Fibroblast of lung (primary cell): Measurements from ENCODE around the gene PLAAT4.

Experiments used
- CTCF ChIP-seq, 2 donors: IDR thresholded peaks in 1 of 2; conservative IDR thresholded peaks in 1 of 2; 1 replicate in 1 of 2; 2 replicates in 1 of 2; pipeline ENCODE4 v1.5.1; 2011 to 2012; ENCODE audit warnings: low read length in 2 of 2, control low read depth in 1 of 2, inconsistent platforms in 1 of 2, low read depth in 1 of 2, mild to moderate bottlenecking in 1 of 2
- EZH2 ChIP-seq: IDR thresholded peaks from 2 replicates; pipeline ENCODE4 v1.5.1; 2012; ENCODE audit warnings: low read length, control low read depth, mild to moderate bottlenecking; ENCODE audit errors: missing control alignments

- TF ChIP-seq CTCF (conservative IDR thresholded peaks at IDR 0.05 in 1 of 2, IDR thresholded peaks at IDR 0.05 in 1 of 2; ENCODE audit: low read depth in 1 of 2, low read length in 2 of 2) (no peak), EZH2 (no peak)
Observed at GRCh38 chr11:63512816-63513215, 23.8 kb upstream of the PLAAT4 start.
